Hepatocyte (in vitro differentiated cells): Measurements from ENCODE around the gene FNDC11. TPM values are rescaled to one million over a fixed set of nuclear protein-coding genes. Genes with fewer than 3 reads are reported as not detected.

Source experiments
- DNase-seq: peaks from one replicate; pipeline ENCODE4 v3.0.0-alpha.2; 2016; ENCODE audit warnings: low spot score
- H2AFZ ChIP-seq: fragments of 200-600 bp; sonication (generic); 2 replicates; pipeline ENCODE4 v1.6.0; 2016; ENCODE audit warnings: antibody characterized with exemption, mild to moderate bottlenecking
- H3K27ac ChIP-seq: fragments of 200-600 bp; sonication (generic); 2 replicates; pipeline ENCODE4 v1.5.1; 2016; ENCODE audit warnings: mild to moderate bottlenecking
- H3K27me3 ChIP-seq: fragments of 200-600 bp; sonication (generic); 2 replicates; pipeline ENCODE4 v1.6.1; 2016
- H3K36me3 ChIP-seq: fragments of 200-600 bp; sonication (generic); replicated peaks from 2 replicates; pipeline ENCODE4 v1.5.1; 2016; ENCODE audit warnings: low read depth; ENCODE audit not compliant: insufficient read depth
- H3K4me1 ChIP-seq: fragments of 200-600 bp; sonication (generic); 2 replicates; pipeline ENCODE4 v1.5.1; 2016; ENCODE audit warnings: mild to moderate bottlenecking, moderate library complexity; ENCODE audit not compliant: insufficient read depth
- H3K4me2 ChIP-seq: fragments of 200-600 bp; sonication (generic); 2 replicates; pipeline ENCODE4 v1.6.0; 2016
- H3K4me3 ChIP-seq: fragments of 200-600 bp; sonication (generic); 2 replicates; pipeline ENCODE4 v1.5.1; 2016; ENCODE audit warnings: mild to moderate bottlenecking
- H3K79me2 ChIP-seq: fragments of 200-600 bp; sonication (generic); 2 replicates; pipeline ENCODE4 v1.6.0; 2017; ENCODE audit warnings: mild to moderate bottlenecking
- H3K9me2 ChIP-seq: fragments of 200-600 bp; sonication (generic); replicated peaks from 2 replicates; pipeline ENCODE4 v1.6.0; 2017; ENCODE audit warnings: mild to moderate bottlenecking; ENCODE audit not compliant: insufficient read depth
- H3K9me3 ChIP-seq: fragments of 200-600 bp; sonication (generic); 2 replicates; pipeline ENCODE4 v1.5.1; 2016; ENCODE audit warnings: low read depth, mild to moderate bottlenecking
- H4K20me1 ChIP-seq: fragments of 200-600 bp; sonication (generic); 2 replicates; pipeline ENCODE4 v1.6.0; 2016; ENCODE audit warnings: mild to moderate bottlenecking; ENCODE audit not compliant: insufficient read depth, poor library complexity, severe bottlenecking
- CTCF ChIP-seq: fragments of 200-600 bp; sonication (generic); IDR thresholded peaks from 2 replicates; pipeline ENCODE4 v1.5.1; 2016; ENCODE audit warnings: antibody characterized with exemption, mild to moderate bottlenecking; ENCODE audit not compliant: poor library complexity
- EZH2 ChIP-seq: fragments of 200-600 bp; sonication (generic); IDR thresholded peaks from 2 replicates; pipeline ENCODE4 v1.6.1; 2016; ENCODE audit warnings: antibody characterized with exemption, mild to moderate bottlenecking, borderline replicate concordance
- EZH2phosphoT487 ChIP-seq: fragments of 200-600 bp; sonication (generic); IDR thresholded peaks from one replicate; pipeline ENCODE4 v1.6.1; 2018; ENCODE audit warnings: antibody characterized with exemption, mild to moderate bottlenecking, low read depth, moderate library complexity; ENCODE audit not compliant: unreplicated experiment, severe bottlenecking
- WGBS: methylation state at CpG from one replicate; pipeline ENCODE4 v1.1.6; 2016; ENCODE audit warnings: low lambda C conversion rate; ENCODE audit errors: missing lambda C conversion rate; 5-methylcytosine and 5-hydroxymethylcytosine counted together
- polyA plus RNA-seq: library from polyadenylated mRNA; unstranded; fragments of >200 nt; fragmentation: Nextera tagmentation; extraction: Ambion mirVana; gene quantifications from 2 replicates; pipeline ENCODE4 v1.2.1, GENCODE V29; 2016
- total RNA-seq: library from RNA; depleted of rRNA; stranded (reverse); fragments of >200 nt; gene quantifications from 2 replicates; pipeline ENCODE4 v1.2.3, GENCODE V29; 2014

Gene FNDC11
- total and polyA plus RNA-seq, 2 experiments from 2014 or later = 0.57 to 0.79 TPM

- peak within 1 kb of the TSS; percentile 98 for H3K27ac ChIP-seq
- H3K79me2 ChIP-seq = peaks cover 16% of the 10 kb centered on the region
- H3K4me3 ChIP-seq = peak within 1 kb of the TSS; percentile 99
- no peaks in the 10 kb centered on the region for H3K27me3 ChIP-seq
- peak within 1 kb of the TSS; percentile 98 for H2AFZ ChIP-seq
- TF ChIP-seq EZH2phosphoT487 (no peak), EZH2 (no peak), CTCF (no peak)
- peak within 1 kb of the TSS; percentile 99 for H3K4me2 ChIP-seq
- no peaks in the 10 kb centered on the region for H3K36me3 ChIP-seq
- H3K9me2 ChIP-seq = no peaks in the 10 kb centered on the region
- no peaks in the 10 kb centered on the region for H3K9me3 ChIP-seq
- WGBS = 0% methylated on average over 10 of the region's 64 CpGs
- peak; percentile 95 for DNase-seq
- H4K20me1 ChIP-seq = peaks cover 24% of the 10 kb centered on the region
- peaks cover 13% of the 10 kb centered on the region for H3K4me1 ChIP-seq
Measured at GRCh38 chr20:63520504-63520933, 33.4 kb upstream of the FNDC11 start, which contains the start of gene PPDPF. Gene PPDPF, plus strand, starts transcription at chr20:63520765. Its CDS starts 544 bp downstream, at chr20:63521309.

GRCh38 chr20:63520934-63521601 is 32.9 kb upstream of the FNDC11 start:
- peak overlapping the region; percentile 99 for H3K4me3 ChIP-seq
- no peak overlapping the region for H2AFZ ChIP-seq
- peak overlapping the region; percentile 98 for H3K27ac ChIP-seq
- H4K20me1 ChIP-seq = peaks cover 24% of the 10 kb centered on the region
- no peaks in the 10 kb centered on the region for H3K27me3 ChIP-seq
- TF ChIP-seq EZH2phosphoT487 = no peak
- TF ChIP-seq CTCF = peak; percentile 6
- H3K36me3 ChIP-seq = no peaks in the 10 kb centered on the region
- peaks cover 16% of the 10 kb centered on the region for H3K79me2 ChIP-seq
- WGBS = 1% methylated on average over 36 of the region's 68 CpGs
- peaks cover 13% of the 10 kb centered on the region for H3K4me1 ChIP-seq
- H3K9me2 ChIP-seq = no peaks in the 10 kb centered on the region
- H3K9me3 ChIP-seq = no peaks in the 10 kb centered on the region
- DNase-seq = peak; percentile 93
- H3K4me2 ChIP-seq = peak overlapping the region; percentile 99

- Histone ChIP-seq H3K4me1 (peaks cover 13% of the 10 kb centered on the region), H2AFZ (no peak overlapping the region), H3K9me3 (no peaks in the 10 kb centered on the region), H3K27ac (peak overlapping the region; percentile 98), H3K9me2 (no peaks in the 10 kb centered on the region), H3K79me2 (peaks cover 16% of the 10 kb centered on the region), H3K36me3 (no peaks in the 10 kb centered on the region), H3K27me3 (no peaks in the 10 kb centered on the region), H3K4me3 (peak overlapping the region; percentile 99), H4K20me1 (peaks cover 24% of the 10 kb centered on the region), H3K4me2 (peak overlapping the region; percentile 99)
- DNase-seq = no peak
- TF ChIP-seq EZH2phosphoT487 (no peak), CTCF (no peak), EZH2 (no peak)
- WGBS = 13% methylated on average over 14 of the region's 23 CpGs
Measured at GRCh38 chr20:63521602-63522001, 32.4 kb upstream of the FNDC11 start.
